Measurements from ENCODE around the gene CHMP2A. TPM values are rescaled to one million over a fixed set of nuclear protein-coding genes. Genes with fewer than 3 reads are reported as not detected.

Gene CHMP2A
- total and polyA plus RNA-seq, 2 of the 8 experiments (the other 6 are each of a cell fraction or from before 2014, with no cell fraction given) = 70.0 to 132 TPM

DNA sequence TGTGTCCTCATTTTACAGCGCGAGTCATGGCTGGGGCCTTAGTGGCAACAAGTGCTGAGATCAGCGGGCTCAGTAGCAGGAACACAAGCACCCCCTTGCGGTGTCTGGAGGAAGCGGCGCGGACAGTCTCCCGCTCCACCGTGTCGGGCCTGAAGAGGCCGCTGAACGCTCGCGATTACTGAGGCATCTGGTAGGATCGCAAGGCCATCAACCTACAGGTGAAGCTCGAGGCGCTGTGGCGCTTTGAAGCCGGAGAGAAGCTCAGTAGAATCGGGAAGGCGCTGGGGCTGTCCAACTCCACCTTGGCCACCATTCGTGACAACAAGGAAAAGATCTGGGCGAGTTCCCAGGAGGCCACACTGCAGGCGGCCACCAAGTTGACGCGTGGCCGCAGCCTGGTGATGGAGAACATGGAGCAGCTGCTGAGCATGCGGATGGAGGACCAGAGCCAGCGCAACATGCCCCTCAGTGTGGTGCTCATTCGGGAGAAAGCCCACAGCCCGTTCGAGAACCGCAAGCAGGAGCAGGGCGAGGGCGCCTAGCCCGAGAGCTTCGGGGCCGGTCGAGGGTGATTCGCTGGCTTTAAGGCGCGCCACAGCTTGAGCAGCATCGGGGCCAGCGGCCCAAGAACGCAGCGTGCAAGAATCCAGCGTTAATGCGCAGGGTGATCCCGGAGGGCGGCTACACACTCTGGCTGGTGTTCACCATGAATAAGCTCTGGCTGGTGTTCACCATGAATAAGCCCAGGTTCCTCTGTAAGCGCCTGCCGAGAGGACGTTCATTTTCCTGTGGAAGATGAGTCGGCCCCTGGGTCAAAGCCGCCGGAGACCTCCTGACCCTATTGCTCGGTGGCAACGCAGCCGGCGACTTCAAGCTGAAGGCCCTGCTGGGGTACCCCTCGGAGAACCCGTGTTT, 26.6 kb upstream of the CHMP2A start (continued):
- TF ChIP-seq GABPA (IDR thresholded peaks at IDR 0.05; ENCODE audit: borderline replicate concordance, insufficient read depth, low read length) = no peak; the same call in 1 of the 2 replicates
- peak; percentile 63; the same call in 1 of the 2 replicates for TF ChIP-seq JUND (IDR thresholded peaks at IDR 0.05; ENCODE audit: low read length)
- no peak for TF ChIP-seq SP1 (IDR thresholded peaks at IDR 0.05; ENCODE audit: low read depth, low read length)
- TF ChIP-seq ZNF274 (IDR thresholded peaks at IDR 0.05; ENCODE audit: borderline replicate concordance, extremely low read depth, low read length) = no peak
- TF ChIP-seq SP4 (IDR thresholded peaks at IDR 0.05; ENCODE audit: low read length) = no peak
- TF ChIP-seq ASH2L (IDR thresholded peaks at IDR 0.05; ENCODE audit: low read length) = no peak
- no peak for TF ChIP-seq FOSL1 (IDR thresholded peaks at IDR 0.05; ENCODE audit: insufficient read depth, low read depth, low read length)
- TF ChIP-seq BCL11A (IDR thresholded peaks at IDR 0.05; ENCODE audit: low read depth in 2 of 2, low read length in 2 of 2) = no peak
- no peak for TF ChIP-seq SUZ12 (IDR thresholded peaks at IDR 0.05; ENCODE audit: low read length)
- no peak for TF ChIP-seq POLR2A (IDR thresholded peaks at IDR 0.05; ENCODE audit: control extremely low read depth in 1 of 2, low read depth in 2 of 2, low read length in 2 of 2)
- peak; percentile 50; the same call in 1 of the 2 replicates for TF ChIP-seq CHD2 (IDR thresholded peaks at IDR 0.05; ENCODE audit: low read length)
- no peak for TF ChIP-seq GTF2F1 (IDR thresholded peaks at IDR 0.05; ENCODE audit: borderline replicate concordance, low read depth, low read length)
- no peak for TF ChIP-seq TEAD4 (IDR thresholded peaks at IDR 0.05; ENCODE audit: low read depth, low read length)
- TF ChIP-seq SRF (IDR thresholded peaks at IDR 0.05; ENCODE audit: low read depth, low read length) = no peak

Data from H1 (cell line).